H9 (cell line): ENCODE data around the gene DNAI4. TPM values are rescaled to one million over a fixed set of nuclear protein-coding genes. Genes with fewer than 3 reads are reported as not detected.

ENCODE experiments used
- DNase-seq: peaks from one replicate; pipeline ENCODE4 v3.0.0-alpha.2; 2017
- H2AFZ ChIP-seq: one replicate; pipeline ENCODE4 v1.6.1; 2013; ENCODE audit warnings: mild to moderate bottlenecking, low read length, control low read depth, moderate library complexity
- H2AK5ac ChIP-seq: 2 replicates; pipeline ENCODE4 v1.6.1; 2013; ENCODE audit warnings: low read length, control low read depth, mixed read lengths; ENCODE audit not compliant: insufficient read length
- H2BK120ac ChIP-seq: one replicate; pipeline ENCODE4 v1.6.1; 2013; ENCODE audit warnings: low read depth, mild to moderate bottlenecking, low read length, control low read depth, inconsistent platforms; ENCODE audit not compliant: poor library complexity, severe bottlenecking
- H2BK12ac ChIP-seq: 2 replicates; pipeline ENCODE4 v1.6.1; 2013; ENCODE audit warnings: low read length, control low read depth, mixed read lengths, low read depth; ENCODE audit not compliant: insufficient read length
- H2BK15ac ChIP-seq: 2 replicates; pipeline ENCODE4 v1.6.1; 2013; ENCODE audit warnings: low read depth, low read length, control low read depth
- H2BK20ac ChIP-seq: one replicate; pipeline ENCODE4 v1.6.1; 2013; ENCODE audit warnings: low read depth, mild to moderate bottlenecking, low read length, control low read depth, inconsistent platforms; ENCODE audit not compliant: poor library complexity, severe bottlenecking
- H2BK5ac ChIP-seq: 2 replicates; pipeline ENCODE4 v1.6.1; 2013; ENCODE audit warnings: low read length, control low read depth, mixed read lengths; ENCODE audit not compliant: insufficient read length
- H3K14ac ChIP-seq: 2 replicates; pipeline ENCODE4 v1.6.1; 2013; ENCODE audit warnings: low read length, control low read depth; ENCODE audit not compliant: insufficient read depth
- H3K18ac ChIP-seq: 2 replicates; pipeline ENCODE4 v1.6.1; 2013; ENCODE audit warnings: low read depth, mild to moderate bottlenecking, mixed read lengths, low read length, control low read depth; ENCODE audit not compliant: insufficient read length
- H3K23ac ChIP-seq: 2 replicates; pipeline ENCODE4 v1.6.1; 2013; ENCODE audit warnings: low read length, control low read depth, mixed read lengths, low read depth; ENCODE audit not compliant: insufficient read length
- H3K23me2 ChIP-seq: 2 replicates; pipeline ENCODE4 v1.6.1; 2013; ENCODE audit warnings: low read depth, mild to moderate bottlenecking, mixed read lengths, low read length, control low read depth; ENCODE audit not compliant: insufficient read length, poor library complexity, severe bottlenecking
- H3K27ac ChIP-seq: 2 replicates; pipeline ENCODE4 v1.5.1; 2013; ENCODE audit warnings: low read length, control low read depth, mixed read lengths, low read depth; ENCODE audit not compliant: insufficient read length
- H3K27me3 ChIP-seq: 2 replicates; pipeline ENCODE4 v1.6.1; 2013; ENCODE audit warnings: low read length, control low read depth, inconsistent platforms; ENCODE audit not compliant: insufficient read depth
- H3K4ac ChIP-seq: 2 replicates; pipeline ENCODE4 v1.6.1; 2013; ENCODE audit warnings: low read depth, mild to moderate bottlenecking, control low read depth, inconsistent platforms, low read length, moderate library complexity
- H3K4me1 ChIP-seq: 2 replicates; pipeline ENCODE4 v1.6.1; 2013; ENCODE audit warnings: low read length, control low read depth, inconsistent platforms; ENCODE audit not compliant: insufficient read depth
- H3K4me2 ChIP-seq: 2 replicates; pipeline ENCODE4 v1.6.1; 2013; ENCODE audit warnings: low read length, control low read depth, mixed read lengths; ENCODE audit not compliant: insufficient read length, insufficient read depth
- H3K56ac ChIP-seq: 2 replicates; pipeline ENCODE4 v1.6.1; 2013; ENCODE audit warnings: low read depth, mild to moderate bottlenecking, mixed read lengths, low read length, control low read depth; ENCODE audit not compliant: insufficient read length
- H3K79me1 ChIP-seq: 2 replicates; pipeline ENCODE4 v1.6.1; 2013; ENCODE audit warnings: low read depth, mild to moderate bottlenecking, moderate library complexity, low read length, control low read depth, inconsistent platforms; ENCODE audit not compliant: insufficient read depth, poor library complexity, severe bottlenecking
- H3K79me2 ChIP-seq: 2 replicates; pipeline ENCODE4 v1.6.1; 2013; ENCODE audit warnings: low read length, control low read depth, inconsistent platforms; ENCODE audit not compliant: insufficient read depth
- H3K9ac ChIP-seq: 2 replicates; pipeline ENCODE4 v1.6.1; 2013; ENCODE audit warnings: low read length, control low read depth, mixed read lengths; ENCODE audit not compliant: insufficient read length; ENCODE audit errors: extremely low read depth
- H3K9me3 ChIP-seq: one replicate; pipeline ENCODE4 v1.6.1; 2013; ENCODE audit warnings: low read depth, low read length, inconsistent platforms; ENCODE audit not compliant: control insufficient read depth
- H3T11ph ChIP-seq: one replicate; pipeline ENCODE4 v1.6.1; 2013; ENCODE audit warnings: mild to moderate bottlenecking, low read length, control low read depth, inconsistent platforms
- H4K20me1 ChIP-seq: one replicate; pipeline ENCODE4 v1.6.1; 2013; ENCODE audit not compliant: control insufficient read depth, insufficient read length, insufficient read depth
- H4K5ac ChIP-seq: 2 replicates; pipeline ENCODE4 v1.6.1; 2013; ENCODE audit warnings: low read depth, mild to moderate bottlenecking, mixed read lengths, low read length, control low read depth; ENCODE audit not compliant: insufficient read length
- H4K8ac ChIP-seq: replicated peaks from 2 replicates; pipeline ENCODE4 v1.6.1; 2013; ENCODE audit warnings: low read length, control low read depth, mixed read lengths, low read depth; ENCODE audit not compliant: insufficient read length
- H4K91ac ChIP-seq: 2 replicates; pipeline ENCODE4 v1.6.1; 2013; ENCODE audit warnings: low read depth, mild to moderate bottlenecking, moderate library complexity, mixed read lengths, low read length, control low read depth; ENCODE audit not compliant: insufficient read length
- H3K27ac Mint-ChIP-seq, 3 experiments: 2 replicates in 2 of 3; 3 replicates in 1 of 3; pipeline ENCODE4 v1.8.0; 2020 to 2021; ENCODE audit warnings: mixed read lengths in 3 of 3, mild to moderate bottlenecking in 1 of 3, moderate library complexity in 1 of 3
- H3K27me3 Mint-ChIP-seq: 2 replicates; pipeline ENCODE4 v1.8.0; 2021; ENCODE audit warnings: low read depth, mild to moderate bottlenecking, moderate library complexity, mixed read lengths
- H3K36me3 Mint-ChIP-seq, 3 experiments: 2 replicates in 2 of 3; 3 replicates in 1 of 3; pipeline ENCODE4 v1.8.0; 2020 to 2021; ENCODE audit warnings: low read depth in 3 of 3, mixed read lengths in 3 of 3; ENCODE audit not compliant: insufficient read depth in 1 of 3
- H3K4me1 Mint-ChIP-seq, 2 experiments: 2 replicates each; pipeline ENCODE4 v1.8.0; 2020; ENCODE audit warnings: mixed read lengths in 2 of 2
- H3K4me3 Mint-ChIP-seq, 2 experiments: 2 replicates in 1 of 2; 3 replicates in 1 of 2; pipeline ENCODE4 v1.8.0; 2020 to 2021; ENCODE audit warnings: mild to moderate bottlenecking in 2 of 2, mixed read lengths in 2 of 2, moderate library complexity in 1 of 2
- H3K9me3 Mint-ChIP-seq, 2 experiments: 2 replicates in 1 of 2; 3 replicates in 1 of 2; pipeline ENCODE4 v1.8.0; 2020; ENCODE audit warnings: mild to moderate bottlenecking in 2 of 2, mixed read lengths in 2 of 2, moderate library complexity in 1 of 2
- total RNA-seq: library from RNA; stranded (reverse); gene quantifications from 2 replicates; pipeline ENCODE4 v1.2.1, GENCODE V29; 2021
- TF ChIP-seq, protein P1 (sequence below): fragments of 200-600 bp; sonication (generic); conservative IDR thresholded peaks from 3 replicates; pipeline ENCODE4 v1.8.0; 2021; ENCODE audit warnings: antibody characterized with exemption, mild to moderate bottlenecking

Gene DNAI4
- total RNA-seq, 1 experiment from 2014 or later = 1.4 TPM

DNA sequence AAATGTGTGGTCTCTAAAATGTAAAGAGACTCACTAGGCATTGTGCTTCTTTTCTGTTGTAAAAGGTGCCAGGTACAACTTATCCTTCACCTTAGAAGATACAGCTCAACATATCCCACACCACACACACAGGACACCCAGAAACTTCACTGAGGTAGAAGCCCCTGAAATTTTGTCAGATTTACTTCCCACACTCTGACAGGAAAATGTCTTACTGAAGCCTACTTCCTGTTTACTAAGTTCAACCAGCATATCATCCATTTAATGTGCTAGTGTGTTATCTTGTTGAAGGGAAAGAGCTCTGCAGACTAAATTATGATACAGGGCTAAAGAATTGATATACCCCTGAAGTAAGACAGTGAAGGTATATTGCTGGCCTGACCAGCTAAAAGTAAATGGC, 83.7 kb downstream of the DNAI4 start:
- no peak overlapping the region for H4K8ac ChIP-seq
- no peaks in the 10 kb centered on the region for H3K27me3 Mint-ChIP-seq
- H4K91ac ChIP-seq = no peak overlapping the region

More for the DNA sequence above, 83.7 kb downstream of the DNAI4 start:
- Mint-ChIP-seq H3K4me1 (no peaks in the 10 kb centered on the region), H3K4me3 (no peak overlapping the region), H3K27ac (no peak overlapping the region), H3K36me3 (no peaks in the 10 kb centered on the region), H3K9me3 (no peaks in the 10 kb centered on the region)
- H3K56ac ChIP-seq = no peak overlapping the region
- H3K23me2 ChIP-seq = no peaks in the 10 kb centered on the region
- no peak for DNase-seq
- no peak overlapping the region for H4K5ac ChIP-seq
- no peaks in the 10 kb centered on the region for H3K27me3 ChIP-seq
- H3T11ph ChIP-seq = no peak overlapping the region
- no peaks in the 10 kb centered on the region for H3K79me2 ChIP-seq
- TF ChIP-seq, protein P1, sequence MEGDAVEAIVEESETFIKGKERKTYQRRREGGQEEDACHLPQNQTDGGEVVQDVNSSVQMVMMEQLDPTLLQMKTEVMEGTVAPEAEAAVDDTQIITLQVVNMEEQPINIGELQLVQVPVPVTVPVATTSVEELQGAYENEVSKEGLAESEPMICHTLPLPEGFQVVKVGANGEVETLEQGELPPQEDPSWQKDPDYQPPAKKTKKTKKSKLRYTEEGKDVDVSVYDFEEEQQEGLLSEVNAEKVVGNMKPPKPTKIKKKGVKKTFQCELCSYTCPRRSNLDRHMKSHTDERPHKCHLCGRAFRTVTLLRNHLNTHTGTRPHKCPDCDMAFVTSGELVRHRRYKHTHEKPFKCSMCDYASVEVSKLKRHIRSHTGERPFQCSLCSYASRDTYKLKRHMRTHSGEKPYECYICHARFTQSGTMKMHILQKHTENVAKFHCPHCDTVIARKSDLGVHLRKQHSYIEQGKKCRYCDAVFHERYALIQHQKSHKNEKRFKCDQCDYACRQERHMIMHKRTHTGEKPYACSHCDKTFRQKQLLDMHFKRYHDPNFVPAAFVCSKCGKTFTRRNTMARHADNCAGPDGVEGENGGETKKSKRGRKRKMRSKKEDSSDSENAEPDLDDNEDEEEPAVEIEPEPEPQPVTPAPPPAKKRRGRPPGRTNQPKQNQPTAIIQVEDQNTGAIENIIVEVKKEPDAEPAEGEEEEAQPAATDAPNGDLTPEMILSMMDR = no peak
- H3K18ac ChIP-seq = no peak overlapping the region
- no peak overlapping the region for H2BK120ac ChIP-seq
- no peak overlapping the region for H2BK20ac ChIP-seq
- H3K4ac ChIP-seq = no peak overlapping the region
- H3K14ac ChIP-seq = no peak overlapping the region
- H3K9me3 ChIP-seq = no peaks in the 10 kb centered on the region
- no peak overlapping the region for H3K23ac ChIP-seq
- no peak overlapping the region for H2BK5ac ChIP-seq
- no peak overlapping the region for H3K9ac ChIP-seq
- no peak overlapping the region for H2AK5ac ChIP-seq
- H2AFZ ChIP-seq = no peak overlapping the region
- no peaks in the 10 kb centered on the region for H4K20me1 ChIP-seq
- no peak overlapping the region for H2BK15ac ChIP-seq
- no peak overlapping the region for H3K4me2 ChIP-seq
- no peak overlapping the region for H2BK12ac ChIP-seq
- no peaks in the 10 kb centered on the region for H3K79me1 ChIP-seq
- H3K4me1 ChIP-seq = no peaks in the 10 kb centered on the region
- no peak overlapping the region for H3K27ac ChIP-seq
